Activated T-cell treated with anti-CD3 and anti-CD28 coated beads for 1 hour (primary cell): ENCODE data around the gene DCP1A.
A peak's percentile ranks its signal among the peaks of the same experiment; 100 is the strongest.
"Not testable (repeated sequence)": the region's sequence is repeated elsewhere in the genome, so short reads cannot be mapped to it uniquely, and the experiment has no call there.

ENCODE experiments used
- DNase-seq: peaks from one replicate; pipeline ENCODE4 v3.0.0-alpha.2; 2020; ENCODE audit warnings: low read depth

Gene DCP1A

GRCh38 chr3:53264718-53265117 is 82.6 kb downstream of the DCP1A start:
- DNase-seq = no peak

GRCh38 chr3:53263907-53264306 is 83.4 kb downstream of the DCP1A start:
- DNase-seq = no peak

GRCh38 chr3:53261712-53262111 is 85.6 kb downstream of the DCP1A start:
- no peak for DNase-seq

GRCh38 chr3:53260286-53260785 is 87.0 kb downstream of the DCP1A start:
- no peak for DNase-seq

- no peak for DNase-seq
Observed at GRCh38 chr3:53259427-53260259, 87.7 kb downstream of the DCP1A start.

- no peak for DNase-seq
Observed at GRCh38 chr3:53258600-53259426, 88.5 kb downstream of the DCP1A start.

DNA sequence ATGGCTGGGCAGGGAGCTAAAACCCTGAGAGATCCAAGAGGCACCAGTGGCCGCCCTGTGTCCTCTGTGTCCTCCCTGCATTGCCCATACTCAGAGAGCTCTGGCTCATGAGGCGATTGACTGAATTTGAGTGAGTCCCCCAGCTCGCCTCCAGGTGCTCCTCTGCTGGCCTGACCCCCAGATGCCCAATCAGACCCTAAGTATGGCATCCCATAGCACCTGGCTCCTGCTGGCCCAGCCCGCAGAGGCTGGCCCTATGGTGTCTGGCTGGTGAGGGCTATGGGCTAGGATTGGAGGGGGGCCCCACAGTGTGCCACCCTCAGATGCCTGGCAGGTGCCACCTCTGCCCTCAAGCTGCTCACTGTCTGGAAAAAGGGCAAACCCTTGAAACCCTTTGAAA is 89.9 kb downstream of the DCP1A start:
- DNase-seq = no peak

GRCh38 chr3:53256704-53257055 is 90.7 kb downstream of the DCP1A start:
- DNase-seq = no peak

GRCh38 chr3:53255775-53256703 is 91.3 kb downstream of the DCP1A start, which contains the start of gene TKT:
Gene TKT (minus strand): TSS chr3:53256022. CDS start chr3:53255942, 80 bp downstream.
- peak; percentile 71 for DNase-seq

GRCh38 chr3:53255423-53255774 is 91.9 kb downstream of the DCP1A start:
- DNase-seq = peak; percentile 22

DNA sequence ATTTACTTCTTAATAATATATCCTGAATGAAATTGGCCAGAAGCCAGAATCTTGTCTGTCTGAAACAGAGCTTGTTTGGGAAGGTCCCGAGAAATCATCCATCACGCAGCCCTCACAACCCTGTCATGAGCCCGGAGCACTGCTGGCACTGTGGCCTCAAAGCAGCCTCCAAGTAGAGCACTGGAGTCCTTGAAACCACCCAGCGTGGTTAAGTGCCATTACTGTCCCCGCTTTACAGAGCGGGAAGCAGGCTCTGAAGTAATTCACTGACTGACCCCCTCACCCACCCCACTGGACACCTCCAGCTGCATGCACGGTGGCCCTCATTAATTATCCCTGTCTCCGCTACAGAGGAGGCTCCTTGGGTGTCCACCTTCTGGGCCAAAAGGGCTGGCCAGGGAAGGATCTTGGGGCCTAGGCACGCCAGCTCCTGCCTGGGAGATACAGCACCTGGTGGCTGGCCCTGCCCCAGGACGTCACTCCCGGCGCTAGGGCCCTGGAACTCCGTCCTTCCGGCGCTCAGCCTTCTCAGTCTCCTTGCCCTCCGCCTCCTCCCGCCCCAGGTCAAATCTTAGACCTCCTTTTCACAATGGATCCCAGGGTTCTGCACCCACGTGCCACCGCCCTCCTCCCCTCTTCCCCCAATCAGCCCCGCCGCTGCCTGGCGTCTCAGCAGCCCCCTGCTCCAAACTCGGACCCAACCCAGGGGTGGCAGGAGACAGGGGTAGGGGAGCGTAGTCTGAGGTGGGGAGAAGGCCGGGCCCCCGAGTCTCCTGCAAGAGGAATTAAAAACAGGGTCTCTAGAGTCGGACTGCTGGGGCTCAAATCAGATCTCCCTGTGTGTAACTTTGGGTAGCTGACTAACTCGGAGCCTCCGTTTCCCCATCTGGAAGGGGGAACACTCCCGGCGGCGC is 92.6 kb downstream of the DCP1A start:
- peak; percentile 25 for DNase-seq

- DNase-seq = no peak
Observed at GRCh38 chr3:53253707-53254508, 93.4 kb downstream of the DCP1A start.

- DNase-seq = not testable (repeated sequence)
Observed at GRCh38 chr3:53252947-53253322, 94.4 kb downstream of the DCP1A start.

DNA sequence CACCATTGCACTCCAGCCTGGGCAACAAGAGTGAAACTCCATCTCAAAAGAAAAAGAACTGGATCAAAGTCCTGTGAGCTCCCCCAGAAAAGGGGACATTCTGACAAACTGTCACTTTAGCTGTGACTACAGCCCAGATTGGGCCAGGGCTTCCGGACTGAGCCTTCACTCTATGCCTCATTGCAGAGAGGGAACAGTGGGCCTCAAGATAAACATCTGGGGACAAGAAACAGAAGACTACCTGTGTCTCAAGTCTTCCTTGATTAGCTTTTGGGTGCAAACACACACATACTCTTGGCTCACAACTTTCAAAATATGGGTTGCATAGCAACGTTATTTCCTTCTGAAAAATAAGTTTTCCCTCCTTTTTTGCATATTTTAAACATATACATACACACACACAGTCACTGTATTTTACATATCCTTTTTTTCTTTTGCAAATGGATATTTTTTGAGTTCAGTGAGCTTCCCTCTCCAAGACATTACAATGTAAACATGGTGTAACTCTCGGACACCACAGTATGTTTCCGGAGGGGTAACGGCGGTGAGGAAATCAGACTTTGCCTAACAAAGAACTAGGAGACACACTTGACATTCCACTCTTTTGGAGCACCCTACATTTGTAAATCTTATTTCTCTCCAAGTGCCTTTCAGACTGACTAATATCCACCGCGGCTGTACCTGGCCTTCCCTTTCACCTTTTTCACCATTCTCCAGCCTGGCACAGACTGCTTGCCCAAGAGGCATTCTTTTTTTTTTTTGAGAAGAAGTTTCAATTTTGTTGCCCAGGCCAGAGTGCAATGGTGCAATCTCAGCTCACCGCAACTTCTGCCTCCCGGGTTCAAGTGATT is 95.0 kb downstream of the DCP1A start:
- no peak for DNase-seq

DNA sequence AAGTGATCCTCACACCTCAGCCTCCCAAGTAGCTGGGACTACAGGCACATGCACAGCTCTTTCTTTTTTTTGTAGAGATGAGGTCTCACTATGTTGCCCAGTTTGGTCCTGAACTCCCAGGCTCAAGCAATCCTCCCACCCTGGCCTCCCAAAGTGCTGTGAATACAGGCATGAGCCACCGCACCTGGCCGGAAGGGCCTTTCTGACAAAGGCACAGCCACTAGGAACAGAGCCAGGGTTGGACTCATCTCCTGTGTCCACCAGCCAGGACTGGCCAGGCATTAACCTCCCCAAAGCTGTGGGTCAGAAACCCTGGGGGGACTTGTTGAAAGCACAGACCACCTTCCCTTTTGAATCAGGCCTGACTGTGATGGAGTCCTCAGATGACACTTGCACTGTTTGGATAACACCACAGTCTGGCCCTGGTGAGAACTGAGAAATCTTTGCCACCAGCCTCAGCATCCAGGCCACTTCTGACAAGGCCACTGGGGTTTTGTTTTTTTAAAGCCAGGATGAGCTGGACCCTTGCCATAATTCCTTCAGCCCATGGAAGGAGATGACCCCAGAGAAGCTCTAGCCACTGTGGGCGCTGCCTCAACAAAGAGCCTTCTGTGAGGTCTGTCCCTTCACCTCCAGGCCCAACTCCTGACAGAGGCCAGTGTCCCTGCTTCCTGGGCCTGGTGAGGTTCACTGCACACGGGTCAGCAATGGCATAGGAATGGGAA is 96.3 kb downstream of the DCP1A start:
- no peak for DNase-seq

GRCh38 chr3:53250453-53250852 is 96.9 kb downstream of the DCP1A start:
- DNase-seq = no peak

GRCh38 chr3:53248161-53248560 is 99.2 kb downstream of the DCP1A start:
- DNase-seq = no peak

GRCh38 chr3:53247619-53248018 is 99.7 kb downstream of the DCP1A start:
- DNase-seq = no peak
